IPS-18a (cell line): ENCODE measurements around the gene HRAS.

Experiments used
- H3K27ac ChIP-seq: one replicate; pipeline ENCODE4 v1.5.1; 2013; ENCODE audit warnings: low read length
- H3K27me3 ChIP-seq: one replicate; pipeline ENCODE4 v1.6.1; 2013; ENCODE audit warnings: mild to moderate bottlenecking, low read length; ENCODE audit not compliant: control insufficient read depth, insufficient read depth
- H3K36me3 ChIP-seq: one replicate; pipeline ENCODE4 v1.6.1; 2013; ENCODE audit warnings: low read depth, low read length; ENCODE audit not compliant: control insufficient read depth
- H3K4me1 ChIP-seq: one replicate; pipeline ENCODE4 v1.6.1; 2013; ENCODE audit warnings: low read depth, low read length; ENCODE audit not compliant: control insufficient read depth
- H3K4me3 ChIP-seq: one replicate; pipeline ENCODE4 v1.5.1; 2013; ENCODE audit warnings: low read length
- H3K9ac ChIP-seq: one replicate; pipeline ENCODE4 v1.6.1; 2013; ENCODE audit warnings: mild to moderate bottlenecking, low read length, moderate library complexity
- H3K9me3 ChIP-seq: one replicate; pipeline ENCODE4 v1.6.1; 2013; ENCODE audit warnings: low read depth, low read length; ENCODE audit not compliant: control insufficient read depth

The HRAS gene

GRCh38 chr11:555780-556661 is 20.6 kb upstream of the HRAS start:
- Histone ChIP-seq H3K27ac (no peak overlapping the region), H3K9me3 (no peaks in the 10 kb centered on the region), H3K4me3 (peak overlapping the region; percentile 49), H3K4me1 (peaks cover 5% of the 10 kb centered on the region), H3K36me3 (no peaks in the 10 kb centered on the region), H3K27me3 (peaks cover 48% of the 10 kb centered on the region), H3K9ac (no peak overlapping the region)

- Histone ChIP-seq H3K27me3 (peaks cover 48% of the 10 kb centered on the region), H3K36me3 (no peaks in the 10 kb centered on the region), H3K4me1 (peaks cover 5% of the 10 kb centered on the region), H3K9ac (no peak overlapping the region), H3K9me3 (no peaks in the 10 kb centered on the region), H3K27ac (no peak overlapping the region), H3K4me3 (peak overlapping the region; percentile 49)
Observed at GRCh38 chr11:555227-555779, 19.9 kb upstream of the HRAS start.

GRCh38 chr11:554428-555226 is 19.3 kb upstream of the HRAS start:
- Histone ChIP-seq H3K36me3 (no peaks in the 10 kb centered on the region), H3K9me3 (no peaks in the 10 kb centered on the region), H3K4me1 (no peaks in the 10 kb centered on the region), H3K27ac (no peak overlapping the region), H3K4me3 (peak overlapping the region; percentile 58), H3K27me3 (peaks cover 45% of the 10 kb centered on the region), H3K9ac (no peak overlapping the region)

- Histone ChIP-seq H3K4me3 (no peak overlapping the region), H3K4me1 (no peaks in the 10 kb centered on the region), H3K9ac (no peak overlapping the region), H3K27me3 (peaks cover 38% of the 10 kb centered on the region), H3K9me3 (no peaks in the 10 kb centered on the region), H3K27ac (no peak overlapping the region), H3K36me3 (no peaks in the 10 kb centered on the region)
Observed at GRCh38 chr11:553988-554340, 18.6 kb upstream of the HRAS start.

GRCh38 chr11:553083-553987 is 18.0 kb upstream of the HRAS start:
- H3K27ac ChIP-seq, result no peak overlapping the region
- no peaks in the 10 kb centered on the region for H3K9me3 ChIP-seq
- H3K4me3 ChIP-seq, result no peak overlapping the region
- H3K36me3 ChIP-seq, result no peaks in the 10 kb centered on the region
- H3K9ac ChIP-seq, result no peak overlapping the region
- no peaks in the 10 kb centered on the region for H3K4me1 ChIP-seq
- peaks cover 32% of the 10 kb centered on the region for H3K27me3 ChIP-seq

GRCh38 chr11:551596-551995 is 16.2 kb upstream of the HRAS start:
- no peak overlapping the region for H3K4me3 ChIP-seq
- no peaks in the 10 kb centered on the region for H3K36me3 ChIP-seq
- peaks cover 14% of the 10 kb centered on the region for H3K27me3 ChIP-seq
- H3K4me1 ChIP-seq, result no peaks in the 10 kb centered on the region
- no peak overlapping the region for H3K27ac ChIP-seq
- H3K9ac ChIP-seq, result no peak overlapping the region
- no peaks in the 10 kb centered on the region for H3K9me3 ChIP-seq

GRCh38 chr11:551131-551530 is 15.8 kb upstream of the HRAS start:
- H3K9ac ChIP-seq, result no peak overlapping the region
- H3K4me1 ChIP-seq, result no peaks in the 10 kb centered on the region
- no peak overlapping the region for H3K27ac ChIP-seq
- no peaks in the 10 kb centered on the region for H3K9me3 ChIP-seq
- peaks cover 10% of the 10 kb centered on the region for H3K27me3 ChIP-seq
- H3K36me3 ChIP-seq, result no peaks in the 10 kb centered on the region
- no peak overlapping the region for H3K4me3 ChIP-seq

GRCh38 chr11:550746-551085 is 15.3 kb upstream of the HRAS start:
- H3K27me3 ChIP-seq, result peaks cover 6% of the 10 kb centered on the region
- no peak overlapping the region for H3K9ac ChIP-seq
- H3K4me3 ChIP-seq, result no peak overlapping the region
- H3K9me3 ChIP-seq, result no peaks in the 10 kb centered on the region
- H3K27ac ChIP-seq, result no peak overlapping the region
- H3K4me1 ChIP-seq, result no peaks in the 10 kb centered on the region
- H3K36me3 ChIP-seq, result no peaks in the 10 kb centered on the region

- Histone ChIP-seq H3K27me3 (peaks cover under 1% of the 10 kb centered on the region), H3K27ac (no peak overlapping the region), H3K9ac (no peak overlapping the region), H3K36me3 (no peaks in the 10 kb centered on the region), H3K4me1 (no peaks in the 10 kb centered on the region), H3K4me3 (no peak overlapping the region), H3K9me3 (no peaks in the 10 kb centered on the region)
Observed at GRCh38 chr11:550021-550745, 14.8 kb upstream of the HRAS start.

- Histone ChIP-seq H3K9me3 (no peaks in the 10 kb centered on the region), H3K4me1 (no peaks in the 10 kb centered on the region), H3K27ac (no peak overlapping the region)
Observed at GRCh38 chr11:548700-549603, 13.6 kb upstream of the HRAS start.

More at GRCh38 chr11:548700-549603, 13.6 kb upstream of the HRAS start:
- H3K36me3 ChIP-seq, result no peaks in the 10 kb centered on the region
- no peak overlapping the region for H3K9ac ChIP-seq
- no peaks in the 10 kb centered on the region for H3K27me3 ChIP-seq
- no peak overlapping the region for H3K4me3 ChIP-seq
